Measurements from ENCODE around the gene INIP. TPM values are rescaled to one million over a fixed set of nuclear protein-coding genes. Genes with fewer than 3 reads are reported as not detected.
"Not testable (repeated sequence)": the region's sequence is repeated elsewhere in the genome, so short reads cannot be mapped to it uniquely, and the experiment has no call there.

The INIP gene
- total RNA-seq, 1 donor = 15.6 TPM

DNA sequence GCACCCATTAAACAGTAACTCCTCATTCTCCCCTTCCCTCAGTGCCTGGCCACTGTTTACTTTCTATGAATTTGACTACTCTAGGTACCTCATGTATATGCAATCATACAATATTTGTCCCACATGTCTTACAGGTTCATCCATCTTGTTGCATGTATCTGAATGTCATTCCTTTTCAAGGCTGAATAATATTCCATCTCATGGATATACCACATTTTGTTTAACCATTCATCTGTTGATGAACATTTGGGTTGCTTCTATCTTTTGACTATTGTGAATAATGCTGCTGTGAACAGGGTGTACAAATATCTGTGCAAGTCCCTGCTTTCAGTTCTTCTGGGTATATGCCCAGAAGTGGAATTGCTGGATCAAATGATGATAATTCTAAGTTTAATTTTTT lies 40.9 kb downstream of the INIP start:
- Histone ChIP-seq H4K20me1 (ENCODE audit: insufficient read depth, low read length) (no peaks in the 10 kb centered on the region), H3K4me1 (ENCODE audit: insufficient read depth, low read length) (no peaks in the 10 kb centered on the region), H3K27me3 (ENCODE audit: insufficient read depth, low read length) (peaks cover 3% of the 10 kb centered on the region), H3K79me2 (ENCODE audit: insufficient read depth, low read length) (no peaks in the 10 kb centered on the region), H3K4me2 (ENCODE audit: insufficient read depth, low read length) (no peak overlapping the region), H3K27ac (ENCODE audit: low read depth, low read length) (no peak overlapping the region), H2AFZ (ENCODE audit: low read length) (no peak overlapping the region), H3K4me3 (ENCODE audit: insufficient read depth, low read length) (no peak overlapping the region), H3K9me3 (ENCODE audit: low read depth, low read length) (peaks cover 2% of the 10 kb centered on the region), H3K36me3 (ENCODE audit: insufficient read depth, low read length) (no peaks in the 10 kb centered on the region)
- TF ChIP-seq, protein P1, sequence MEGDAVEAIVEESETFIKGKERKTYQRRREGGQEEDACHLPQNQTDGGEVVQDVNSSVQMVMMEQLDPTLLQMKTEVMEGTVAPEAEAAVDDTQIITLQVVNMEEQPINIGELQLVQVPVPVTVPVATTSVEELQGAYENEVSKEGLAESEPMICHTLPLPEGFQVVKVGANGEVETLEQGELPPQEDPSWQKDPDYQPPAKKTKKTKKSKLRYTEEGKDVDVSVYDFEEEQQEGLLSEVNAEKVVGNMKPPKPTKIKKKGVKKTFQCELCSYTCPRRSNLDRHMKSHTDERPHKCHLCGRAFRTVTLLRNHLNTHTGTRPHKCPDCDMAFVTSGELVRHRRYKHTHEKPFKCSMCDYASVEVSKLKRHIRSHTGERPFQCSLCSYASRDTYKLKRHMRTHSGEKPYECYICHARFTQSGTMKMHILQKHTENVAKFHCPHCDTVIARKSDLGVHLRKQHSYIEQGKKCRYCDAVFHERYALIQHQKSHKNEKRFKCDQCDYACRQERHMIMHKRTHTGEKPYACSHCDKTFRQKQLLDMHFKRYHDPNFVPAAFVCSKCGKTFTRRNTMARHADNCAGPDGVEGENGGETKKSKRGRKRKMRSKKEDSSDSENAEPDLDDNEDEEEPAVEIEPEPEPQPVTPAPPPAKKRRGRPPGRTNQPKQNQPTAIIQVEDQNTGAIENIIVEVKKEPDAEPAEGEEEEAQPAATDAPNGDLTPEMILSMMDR (IDR thresholded peaks at IDR 0.05; ENCODE audit: extremely low read depth, low read depth, low read length) = no peak
- no peak for DNase-seq (ENCODE audit: insufficient read length, low spot score, missing footprints)

DNA sequence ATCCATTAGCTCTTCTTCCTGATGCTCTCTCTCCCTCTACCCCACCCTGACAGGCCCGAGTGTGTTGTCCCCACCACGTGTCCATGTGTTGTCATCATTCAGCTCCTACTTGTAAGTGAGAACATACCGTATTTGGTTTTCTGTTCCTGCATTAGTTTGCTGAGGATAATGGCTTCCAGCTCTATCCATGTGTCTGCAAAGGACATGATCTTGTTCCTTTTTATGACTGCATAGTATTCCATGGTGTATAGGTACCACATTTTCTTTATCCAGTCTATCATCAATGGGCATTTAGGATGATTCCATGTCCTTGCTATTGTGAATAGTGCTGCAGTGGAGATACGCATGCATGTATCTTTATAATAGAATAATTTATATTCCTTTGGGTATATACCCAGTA lies 44.7 kb downstream of the INIP start:
- H3K36me3 ChIP-seq (ENCODE audit: insufficient read depth, low read length); H3K27me3 ChIP-seq (ENCODE audit: insufficient read depth, low read length); H3K4me3 ChIP-seq (ENCODE audit: insufficient read depth, low read length); H3K4me1 ChIP-seq (ENCODE audit: insufficient read depth, low read length); H3K79me2 ChIP-seq (ENCODE audit: insufficient read depth, low read length); H2AFZ ChIP-seq (ENCODE audit: low read length); H3K9me3 ChIP-seq (ENCODE audit: low read depth, low read length); DNase-seq (ENCODE audit: insufficient read length, low spot score, missing footprints); H3K27ac ChIP-seq (ENCODE audit: low read depth, low read length); H4K20me1 ChIP-seq (ENCODE audit: insufficient read depth, low read length); H3K4me2 ChIP-seq (ENCODE audit: insufficient read depth, low read length): not testable (repeated sequence)

GRCh38 chr9:112670991-112671625 lies 46.8 kb downstream of the INIP start:
- no peaks in the 10 kb centered on the region for H3K4me1 ChIP-seq (ENCODE audit: insufficient read depth, low read length)
- H3K4me2 ChIP-seq (ENCODE audit: insufficient read depth, low read length) = no peak overlapping the region
- TF ChIP-seq, protein P1 (IDR thresholded peaks at IDR 0.05; ENCODE audit: extremely low read depth, low read depth, low read length) = no peak
- no peaks in the 10 kb centered on the region for H4K20me1 ChIP-seq (ENCODE audit: insufficient read depth, low read length)
- H2AFZ ChIP-seq (ENCODE audit: low read length) = no peak overlapping the region
- no peak overlapping the region for H3K4me3 ChIP-seq (ENCODE audit: insufficient read depth, low read length)
- no peaks in the 10 kb centered on the region for H3K79me2 ChIP-seq (ENCODE audit: insufficient read depth, low read length)
- no peak overlapping the region for H3K27ac ChIP-seq (ENCODE audit: low read depth, low read length)
- H3K36me3 ChIP-seq (ENCODE audit: insufficient read depth, low read length) = no peaks in the 10 kb centered on the region
- no peak for DNase-seq (ENCODE audit: insufficient read length, low spot score, missing footprints)
- H3K27me3 ChIP-seq (ENCODE audit: insufficient read depth, low read length) = peaks cover 3% of the 10 kb centered on the region
- H3K9me3 ChIP-seq (ENCODE audit: low read depth, low read length) = no peaks in the 10 kb centered on the region

GRCh38 chr9:112669326-112669725 lies 48.6 kb downstream of the INIP start:
- Histone ChIP-seq H2AFZ (ENCODE audit: low read length) (no peak overlapping the region), H3K9me3 (ENCODE audit: low read depth, low read length) (no peaks in the 10 kb centered on the region), H3K36me3 (ENCODE audit: insufficient read depth, low read length) (no peaks in the 10 kb centered on the region), H3K79me2 (ENCODE audit: insufficient read depth, low read length) (no peaks in the 10 kb centered on the region), H3K4me2 (ENCODE audit: insufficient read depth, low read length) (no peak overlapping the region), H3K27ac (ENCODE audit: low read depth, low read length) (no peak overlapping the region), H3K4me1 (ENCODE audit: insufficient read depth, low read length) (peaks cover 6% of the 10 kb centered on the region), H3K4me3 (ENCODE audit: insufficient read depth, low read length) (no peak overlapping the region), H4K20me1 (ENCODE audit: insufficient read depth, low read length) (no peaks in the 10 kb centered on the region), H3K27me3 (ENCODE audit: insufficient read depth, low read length) (peaks cover under 1% of the 10 kb centered on the region)
- TF ChIP-seq, protein P1 (IDR thresholded peaks at IDR 0.05; ENCODE audit: extremely low read depth, low read depth, low read length) = no peak
- no peak for DNase-seq (ENCODE audit: insufficient read length, low spot score, missing footprints)
